GM18867 (cell line): ENCODE measurements around the gene USF2.
"Not testable (repeated sequence)": the region's sequence is repeated elsewhere in the genome, so short reads cannot be mapped to it uniquely, and the experiment has no call there.

Experiments
- ATAC-seq: cut with Tn5 transposase; IDR thresholded peaks from one replicate; pipeline ENCODE4 v1.9.1; 2021; ENCODE audit warnings: mild to moderate bottlenecking, moderate library complexity; ENCODE audit not compliant: unreplicated experiment

The USF2 gene

DNA sequence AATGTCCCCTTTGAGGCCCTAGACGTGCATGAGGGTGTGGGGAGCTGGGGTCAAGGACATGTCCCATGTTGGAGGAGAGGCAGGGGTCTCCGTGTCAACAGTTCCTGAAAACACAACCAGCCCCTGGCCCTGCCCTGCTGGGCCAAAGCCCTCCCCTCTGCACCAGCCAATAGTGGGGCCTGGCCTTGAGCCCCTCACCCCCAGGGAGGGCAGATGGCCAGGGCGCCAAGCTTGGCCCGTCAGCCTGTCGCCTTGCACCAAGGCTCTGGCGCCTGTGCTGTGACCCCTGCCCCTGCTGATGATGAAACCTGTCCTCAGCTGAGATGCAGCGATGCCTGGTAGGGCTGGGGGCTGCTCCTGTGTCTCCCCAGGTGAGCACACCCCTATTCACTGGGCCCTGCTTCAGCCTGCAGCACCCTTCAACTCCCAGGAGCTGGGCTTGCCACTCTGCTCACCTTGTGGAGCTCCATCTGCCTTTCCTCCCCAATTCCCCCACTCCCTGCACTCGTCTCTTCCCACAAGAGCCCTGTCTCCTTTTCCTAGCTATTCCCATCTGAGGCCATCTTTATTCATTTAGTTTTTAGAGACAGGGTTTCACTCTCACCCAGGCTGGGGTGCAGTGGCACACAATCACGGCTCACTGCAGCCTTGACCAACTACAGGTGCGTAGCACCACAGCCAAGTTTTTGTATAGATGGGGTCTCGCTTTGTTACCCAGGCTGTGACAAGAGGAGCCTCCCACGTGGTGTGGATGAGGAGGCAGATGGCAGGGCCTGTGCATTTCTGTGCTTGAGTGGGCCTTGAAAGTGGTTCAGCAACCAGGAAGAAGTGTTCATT, 11.4 kb downstream of the USF2 start:
- ATAC-seq: no peak

DNA sequence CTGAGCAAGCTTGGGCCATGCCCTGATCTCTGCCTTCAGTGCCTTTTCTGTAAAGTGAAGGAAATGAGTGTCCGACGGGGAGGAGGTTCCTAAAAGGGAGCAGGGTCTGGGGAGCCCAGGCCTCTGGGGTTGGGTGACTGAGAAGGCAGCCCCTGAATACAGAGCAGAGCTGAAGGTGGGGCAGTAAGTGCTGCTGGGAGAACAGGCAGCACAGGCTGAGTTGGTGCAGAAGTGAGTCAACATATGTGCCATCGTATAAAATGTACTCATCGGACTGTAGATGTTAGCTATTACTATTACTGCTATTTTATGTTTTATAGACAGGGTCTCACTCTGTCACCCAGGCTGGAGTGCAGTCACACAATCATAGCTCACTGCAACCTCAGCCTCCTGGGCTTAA, 12.5 kb downstream of the USF2 start:
- ATAC-seq: no peak

DNA sequence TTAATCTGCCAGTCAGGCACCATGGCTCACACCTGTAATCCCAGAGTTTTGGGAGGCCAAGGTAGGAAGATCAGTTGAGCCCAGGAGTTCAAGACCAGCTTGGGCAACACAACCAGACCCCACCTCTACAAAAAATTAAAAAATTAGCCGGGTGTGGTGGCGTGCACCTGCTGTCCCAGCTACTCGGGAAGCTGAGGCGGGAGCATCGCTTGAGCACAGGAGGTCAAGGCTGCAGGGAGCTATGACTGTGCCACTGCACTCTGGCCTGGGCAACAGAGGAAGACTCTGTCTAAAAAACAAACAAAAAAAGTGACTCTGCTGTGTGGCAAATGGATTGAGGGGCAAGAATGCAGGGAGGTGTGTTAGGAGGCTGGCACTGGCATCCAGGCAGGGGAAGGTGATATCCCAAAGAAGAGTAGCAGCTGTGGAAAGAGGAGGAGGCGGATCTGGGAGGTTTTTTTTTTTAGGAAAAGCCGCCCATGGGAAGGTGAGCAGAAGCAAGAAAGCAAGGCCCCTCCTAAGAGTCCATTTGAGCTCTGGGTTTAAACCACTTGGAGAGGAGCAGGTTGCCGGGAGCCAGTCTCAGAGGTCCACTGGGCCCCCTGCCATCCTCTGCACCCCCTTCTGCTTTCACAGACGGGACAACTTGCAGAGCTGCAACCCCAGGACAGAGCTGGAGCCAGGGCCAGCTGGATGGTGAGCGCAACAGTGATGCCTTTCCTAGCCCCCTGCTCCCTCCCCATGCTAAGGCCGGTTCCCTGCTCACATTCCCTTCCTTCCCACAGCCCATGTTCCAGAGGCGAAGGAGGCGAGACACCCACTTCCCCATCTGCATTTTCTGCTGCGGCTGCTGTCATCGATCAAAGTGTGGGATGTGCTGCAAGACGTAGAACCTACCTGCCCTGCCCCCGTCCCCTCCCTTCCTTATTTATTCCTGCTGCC, 15.7 kb downstream of the USF2 start:
- ATAC-seq: no peak

DNA sequence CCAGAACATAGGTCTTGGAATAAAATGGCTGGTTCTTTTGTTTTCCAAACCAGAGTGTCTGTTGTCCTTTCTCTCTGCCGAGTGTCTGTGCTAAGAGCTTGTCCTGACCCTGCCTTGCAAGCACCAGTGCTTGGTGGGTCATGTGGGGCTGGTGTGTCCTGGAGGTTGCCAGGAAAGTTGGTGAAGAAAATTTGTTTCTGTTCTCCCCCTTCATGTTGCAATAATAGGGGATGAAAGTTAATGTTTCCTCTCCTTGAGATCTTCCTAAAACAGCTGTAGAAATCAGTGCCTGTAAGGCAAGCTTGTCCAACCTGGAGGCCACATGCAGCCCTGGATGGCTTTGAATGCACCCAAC, 16.3 kb downstream of the USF2 start:
- no peak for ATAC-seq

DNA sequence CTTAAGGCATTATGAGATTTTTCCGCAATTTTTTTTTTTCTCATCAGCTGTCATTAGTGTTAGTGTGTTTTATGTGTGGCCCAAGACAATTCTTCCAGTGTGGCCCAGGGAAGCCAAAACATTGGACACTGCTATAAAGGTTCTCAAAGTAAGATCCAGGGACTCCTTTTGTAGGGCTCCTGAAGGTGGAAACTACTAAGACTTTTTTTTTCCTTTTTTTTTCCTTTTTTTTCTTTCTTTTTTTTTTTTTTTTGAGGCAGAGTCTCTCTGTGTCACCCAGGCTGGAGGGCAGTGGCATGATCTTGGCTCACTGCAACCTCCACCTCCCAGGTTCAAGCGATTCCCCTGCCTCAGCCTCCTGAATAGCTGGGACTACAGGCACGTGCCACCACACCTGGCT, 16.7 kb downstream of the USF2 start:
- not testable (repeated sequence) for ATAC-seq

DNA sequence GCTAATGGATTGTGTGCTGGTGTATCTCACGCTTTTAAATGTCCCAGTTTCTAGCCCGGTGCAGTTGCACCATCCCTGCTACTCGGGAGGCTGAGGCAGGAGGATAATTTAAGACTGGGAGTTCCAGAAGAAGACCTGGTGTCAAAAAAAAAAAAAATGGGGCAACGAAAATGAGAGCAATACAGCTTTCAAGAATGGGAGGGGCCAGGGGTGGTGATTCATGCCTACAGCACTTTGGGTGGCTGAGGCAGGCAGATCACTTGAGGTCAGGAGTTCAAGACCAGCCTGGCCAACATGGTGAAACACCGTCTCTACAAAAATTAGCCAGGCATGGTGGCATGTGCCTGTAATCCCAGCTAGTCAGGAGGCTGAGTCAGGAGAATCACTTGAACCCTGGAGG, 17.3 kb downstream of the USF2 start:
- ATAC-seq: not testable (repeated sequence)

DNA sequence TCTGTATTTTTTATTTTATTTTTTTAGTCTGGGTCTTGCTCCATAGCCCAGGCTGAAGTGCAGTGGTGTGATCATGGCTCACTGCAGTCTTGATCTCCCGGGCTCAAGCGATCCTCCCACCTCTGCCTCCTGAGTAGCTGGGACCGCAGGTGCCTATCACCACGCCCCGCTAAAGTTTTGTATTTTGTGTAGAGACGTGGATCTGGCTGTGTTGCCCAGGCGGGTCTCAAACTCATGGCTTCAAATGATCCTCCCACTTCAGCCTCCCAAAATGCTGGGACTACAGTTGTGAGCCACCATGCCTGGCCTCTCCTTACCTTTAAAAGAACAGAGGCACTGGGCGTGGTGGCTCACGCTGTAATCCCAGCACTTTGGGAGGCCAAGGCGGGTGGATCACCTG, 19.0 kb downstream of the USF2 start:
- no peak for ATAC-seq

DNA sequence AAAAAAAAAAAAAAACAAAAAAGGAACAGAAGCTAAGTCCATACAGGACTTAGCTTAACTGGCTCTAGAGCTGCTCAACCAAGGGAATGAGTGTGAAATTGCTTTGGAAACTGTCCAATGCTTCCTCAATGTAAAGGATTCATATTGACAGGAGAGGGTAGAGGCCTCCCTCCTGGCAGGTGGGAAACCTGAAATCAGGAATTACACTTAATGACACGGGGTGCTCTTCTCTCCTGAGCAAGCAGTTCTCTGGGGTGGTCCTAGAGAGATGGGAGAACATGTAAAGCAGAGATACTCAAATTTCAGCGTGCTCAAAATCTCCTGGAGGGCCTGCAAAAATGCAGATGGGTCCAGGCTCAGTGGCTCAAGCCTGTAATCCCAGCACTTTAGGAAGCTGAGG, 19.6 kb downstream of the USF2 start:
- ATAC-seq: no peak

DNA sequence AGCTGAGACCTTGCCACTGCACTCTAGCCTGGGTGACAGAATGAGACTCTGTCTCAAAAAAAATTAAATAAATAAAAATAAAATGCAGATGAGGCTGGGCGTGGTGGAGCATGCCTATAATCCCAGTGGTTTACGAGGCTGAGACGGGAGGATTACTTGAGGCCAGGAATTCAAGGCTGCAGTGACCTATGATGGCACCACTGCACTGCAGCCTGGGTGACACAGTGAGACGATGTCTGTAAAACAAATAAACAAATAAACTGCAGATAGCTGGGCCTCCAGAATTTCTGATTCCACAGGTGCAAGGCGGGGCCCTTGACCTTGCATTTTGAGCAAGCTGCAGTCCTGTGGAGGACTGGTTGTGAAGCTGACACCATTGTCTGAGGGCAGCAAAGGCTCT, 20.1 kb downstream of the USF2 start:
- ATAC-seq: no peak

DNA sequence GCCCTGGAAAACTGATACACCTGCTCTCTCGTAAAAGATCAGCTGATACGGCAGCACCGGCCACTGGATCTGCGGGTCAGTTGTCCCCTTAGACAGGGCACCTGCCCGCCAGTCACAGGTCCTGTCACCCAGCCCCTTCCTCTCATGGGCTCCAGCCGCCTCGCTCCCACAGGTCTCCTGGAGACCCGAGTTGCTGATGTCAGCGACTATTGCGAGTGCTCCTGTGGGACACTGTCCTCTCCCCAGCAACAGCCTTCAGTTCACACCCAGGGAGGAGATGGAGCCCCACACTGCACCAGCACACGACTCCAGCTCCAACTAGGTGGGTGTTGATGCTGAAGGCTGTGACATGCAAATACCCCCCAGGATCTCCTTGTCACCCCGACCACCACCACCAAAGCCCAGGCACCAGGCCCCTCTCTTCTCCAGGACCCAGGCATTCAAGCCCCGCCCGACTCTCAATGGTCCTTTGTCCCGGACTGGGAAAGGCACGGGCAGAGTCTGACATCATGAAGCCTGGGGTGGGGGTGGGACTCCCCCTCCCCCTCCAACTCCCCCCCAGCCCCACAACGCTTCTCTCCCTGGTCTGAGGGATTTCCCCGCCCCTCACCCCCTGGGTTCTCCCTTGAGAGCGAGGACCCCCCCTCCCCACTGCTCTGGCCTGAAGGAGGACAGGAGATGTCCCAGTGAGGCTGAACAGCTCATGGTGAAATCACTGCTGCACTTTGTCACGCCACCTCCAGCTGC, 21.8 kb downstream of the USF2 start:
- ATAC-seq: no peak

DNA sequence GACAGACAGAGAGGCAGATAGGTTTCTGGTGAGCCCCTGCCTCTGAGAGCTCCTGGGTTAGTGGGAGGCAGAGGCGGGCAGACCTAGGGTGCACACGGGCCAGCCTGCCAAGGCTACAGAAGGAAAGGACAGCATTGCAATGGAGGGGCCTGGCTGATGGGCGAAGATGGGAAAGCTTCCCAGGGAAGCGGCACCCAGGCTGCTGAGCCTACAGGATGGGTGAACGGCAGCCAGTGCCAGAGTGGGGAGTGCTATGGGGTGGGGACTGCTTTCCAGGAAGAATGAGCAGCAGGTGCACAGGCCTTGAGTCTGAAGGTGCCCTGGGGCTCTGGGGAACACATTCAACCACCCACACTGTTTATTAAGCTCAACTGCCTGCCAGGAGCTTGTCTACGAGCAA, 22.5 kb downstream of the USF2 start:
- ATAC-seq: no peak

DNA sequence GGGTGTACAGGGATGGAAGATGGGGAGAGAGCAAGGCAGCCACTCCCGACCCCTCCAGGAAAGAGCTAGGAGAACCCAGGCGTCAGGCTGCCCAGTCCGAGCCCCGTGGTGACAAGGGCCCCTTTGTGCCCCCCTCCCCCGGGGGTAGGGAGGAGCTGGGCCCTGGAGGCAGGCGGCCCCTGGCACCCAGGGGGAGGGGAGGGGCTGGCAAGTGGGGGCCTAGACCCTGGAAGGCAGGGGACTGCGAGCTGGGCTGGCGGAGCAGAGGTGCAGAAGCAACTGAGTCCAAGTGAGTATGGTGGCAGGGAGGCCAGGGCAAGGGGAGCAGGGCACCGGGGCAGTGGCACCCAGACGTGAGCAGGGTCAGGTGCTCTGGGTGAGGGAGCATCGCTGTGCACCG, 23.2 kb downstream of the USF2 start, which contains the start of gene MAG:
Gene MAG (plus strand): TSS at position 246 of the 400 bp plus-strand sequence. CDS start 3,248 bp downstream, outside the sequence.
- no peak for ATAC-seq

DNA sequence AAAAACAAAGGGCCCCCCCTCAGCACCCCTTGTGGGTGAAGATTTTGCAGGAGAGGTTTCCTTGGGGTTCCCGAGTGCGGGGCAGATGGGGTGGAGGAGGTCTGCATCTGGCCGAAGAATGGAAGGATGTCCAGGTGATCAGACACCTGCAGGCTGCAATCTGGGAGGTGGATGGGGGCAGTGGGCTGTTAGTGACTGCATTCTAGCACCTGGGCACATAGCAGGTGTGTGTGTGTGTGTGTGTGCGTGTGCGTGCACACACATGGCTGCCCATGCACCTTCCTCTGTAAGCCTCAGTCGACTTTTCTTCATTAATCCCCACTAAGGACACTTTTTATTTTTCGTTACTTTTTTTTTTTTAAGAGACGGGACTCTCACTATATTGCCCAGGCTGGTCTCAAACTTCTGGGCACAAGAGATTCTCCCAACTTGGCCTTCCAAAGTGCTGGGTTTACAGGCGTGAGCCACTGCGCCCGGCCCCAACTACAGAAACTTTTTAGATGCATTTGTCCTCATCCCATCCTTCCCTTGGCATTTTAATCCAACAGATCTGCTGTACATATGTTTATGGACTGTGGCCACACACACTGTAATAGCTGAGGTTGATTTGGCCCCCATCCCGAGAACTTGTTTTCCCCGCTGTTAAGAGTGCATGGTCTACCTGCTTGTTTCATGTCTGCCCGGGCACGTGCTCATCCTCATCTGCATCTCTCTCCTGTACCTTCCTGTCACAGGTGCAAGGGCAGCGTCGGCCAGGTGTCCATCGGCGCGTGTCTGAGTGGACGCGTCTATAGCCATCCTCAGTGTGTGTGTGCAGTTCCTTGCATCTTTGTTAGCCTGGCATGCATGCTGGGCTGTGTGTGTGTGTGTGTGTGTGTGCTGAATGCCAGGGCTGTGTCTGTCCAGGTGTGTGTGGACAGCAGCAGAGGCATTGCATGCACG, 23.9 kb downstream of the USF2 start:
- ATAC-seq: no peak

DNA sequence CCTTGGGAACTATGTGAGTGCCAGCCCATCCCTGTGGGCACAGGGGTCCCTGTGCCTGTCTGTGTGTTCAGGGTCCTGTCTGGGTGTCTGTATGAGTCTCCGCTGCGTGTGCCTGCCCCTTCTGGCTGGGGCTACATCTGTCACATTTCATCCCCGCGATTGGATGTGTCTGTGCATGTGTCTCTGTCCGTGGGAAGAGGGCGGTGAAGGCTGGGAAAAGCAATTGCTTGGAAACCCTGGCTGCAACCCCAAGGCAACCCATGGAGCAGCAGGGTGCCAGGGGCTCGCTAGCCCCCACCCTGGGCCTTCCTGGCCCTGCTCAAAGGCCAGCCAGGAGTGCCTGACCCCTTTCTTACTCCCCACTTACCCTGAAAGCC, 24.6 kb downstream of the USF2 start:
- no peak for ATAC-seq

DNA sequence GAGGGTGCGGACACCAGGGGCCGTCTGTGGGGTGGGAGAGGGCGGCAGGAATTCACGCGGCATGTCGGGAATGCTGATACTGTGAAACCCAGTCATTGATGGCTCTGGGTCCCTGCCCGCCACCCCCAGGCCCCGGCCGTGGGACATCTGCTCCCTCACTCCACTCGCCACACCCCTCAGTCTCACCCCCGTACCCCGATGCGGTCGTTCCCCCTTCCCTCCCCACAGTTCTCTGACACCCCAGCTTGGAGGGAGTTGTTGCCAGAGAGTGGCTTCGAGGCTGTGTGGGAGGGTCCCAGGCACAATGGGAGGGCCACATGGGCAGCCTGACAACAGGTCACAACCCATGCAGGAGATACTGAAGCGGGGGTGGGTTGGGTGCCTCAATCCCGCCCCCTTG, 25.0 kb downstream of the USF2 start:
- no peak for ATAC-seq

DNA sequence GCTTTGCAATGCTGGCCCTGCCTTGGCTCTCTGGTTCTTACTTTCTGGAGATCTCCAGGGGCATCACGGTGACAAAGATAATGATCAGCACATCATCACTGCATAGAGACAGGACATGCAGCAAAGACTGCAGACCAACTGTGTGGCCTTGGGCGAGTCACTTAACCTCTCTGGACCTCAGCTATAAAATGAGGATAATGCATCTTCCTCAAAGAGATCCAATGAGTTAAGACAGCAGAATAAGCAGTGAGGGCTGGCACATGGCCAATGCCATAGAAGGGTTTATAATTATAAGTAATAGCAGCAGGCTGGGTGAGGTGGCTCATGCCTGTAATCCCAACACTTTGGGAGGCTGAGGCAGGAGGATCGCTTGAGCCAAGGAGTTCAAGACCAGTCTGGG, 25.6 kb downstream of the USF2 start:
- ATAC-seq: no peak

DNA sequence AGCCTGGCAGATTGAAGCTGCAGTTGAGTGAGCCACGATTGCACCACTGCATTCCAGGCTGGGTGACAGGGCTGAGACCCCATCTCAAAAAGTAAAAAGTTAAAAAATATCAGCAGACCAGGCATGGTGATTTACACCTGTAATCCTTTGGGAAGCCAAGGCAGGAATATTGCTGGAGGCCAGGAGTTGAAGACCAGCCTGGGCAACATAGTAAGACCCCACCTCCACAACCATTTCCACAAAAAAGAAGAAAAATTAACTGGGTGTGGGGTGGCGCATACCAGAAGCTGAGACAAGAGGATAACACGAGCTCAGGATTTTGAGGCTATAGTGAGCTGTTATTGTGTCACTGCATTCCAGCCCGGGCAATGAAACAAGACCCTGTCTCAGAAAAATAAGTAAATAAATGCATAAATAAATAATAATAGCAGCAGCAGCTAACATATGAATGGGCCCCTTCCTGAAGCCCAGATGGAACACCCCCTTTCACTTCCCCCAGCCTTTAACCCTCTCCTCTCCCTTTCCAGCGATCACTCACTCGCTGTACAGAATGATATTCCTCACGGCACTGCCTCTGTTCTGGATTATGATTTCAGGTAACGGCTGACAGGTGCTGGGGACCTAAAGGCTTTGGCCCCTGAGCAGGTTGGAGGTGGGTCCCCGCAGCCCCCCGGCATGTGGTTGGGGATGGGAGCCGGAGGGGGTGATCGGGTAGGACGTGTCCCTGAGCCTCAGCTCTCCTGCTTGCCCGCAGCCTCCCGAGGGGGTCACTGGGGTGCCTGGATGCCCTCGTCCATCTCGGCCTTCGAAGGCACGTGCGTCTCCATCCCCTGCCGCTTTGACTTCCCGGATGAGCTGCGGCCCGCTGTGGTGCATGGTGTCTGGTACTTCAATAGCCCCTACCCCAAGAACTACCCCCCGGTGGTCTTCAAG, 26.4 kb downstream of the USF2 start:
- no peak for ATAC-seq

DNA sequence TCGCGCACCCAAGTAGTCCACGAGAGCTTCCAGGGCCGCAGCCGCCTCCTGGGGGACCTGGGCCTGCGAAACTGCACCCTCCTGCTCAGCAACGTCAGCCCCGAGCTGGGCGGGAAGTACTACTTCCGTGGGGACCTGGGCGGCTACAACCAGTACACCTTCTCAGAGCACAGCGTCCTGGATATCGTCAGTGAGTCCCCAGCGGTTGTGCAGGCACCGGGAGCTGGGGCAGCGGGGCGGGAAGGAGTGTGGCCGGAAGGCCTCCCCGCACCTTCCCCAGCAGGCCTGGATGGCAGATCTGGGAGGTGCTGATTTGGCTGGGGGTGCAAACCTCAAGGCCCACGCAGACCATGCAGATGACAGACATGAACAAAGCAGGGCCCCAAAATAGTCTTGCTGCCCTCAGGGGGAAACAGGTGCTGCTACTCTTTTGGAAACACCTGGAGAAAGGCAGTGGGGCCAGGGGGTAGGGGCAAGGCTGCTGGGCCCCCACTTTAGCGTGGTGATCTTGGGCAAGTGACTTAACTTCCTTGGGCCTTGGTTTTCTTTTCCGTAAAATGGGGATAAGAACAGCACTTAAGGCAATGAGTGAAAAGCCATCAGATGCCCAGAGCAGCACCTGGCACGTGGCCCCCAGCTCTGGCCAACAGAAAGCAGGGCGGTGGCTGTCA, 27.2 kb downstream of the USF2 start:
- no peak for ATAC-seq
